Mesothelial cell of epicardium (in vitro differentiated cells): ENCODE data around the gene RAE1. TPM values are rescaled to one million over a fixed set of nuclear protein-coding genes. Genes with fewer than 3 reads are reported as not detected.
A peak's percentile ranks its signal among the peaks of the same experiment; 100 is the strongest.

Experiments used
- DNase-seq, 2 experiments: peaks; one replicate each; pipeline ENCODE4 v3.0.0; 2021; ENCODE audit warnings: low spot score in 2 of 2; ENCODE audit not compliant: unreplicated experiment in 2 of 2
- H3K27ac Mint-ChIP-seq: 2 replicates; pipeline ENCODE4 v1.8.0; 2021; ENCODE audit warnings: mixed read lengths
- H3K27me3 Mint-ChIP-seq: 2 replicates; pipeline ENCODE4 v1.8.0; 2021; ENCODE audit warnings: low read depth, mixed read lengths
- H3K36me3 Mint-ChIP-seq: 2 replicates; pipeline ENCODE4 v1.8.0; 2021; ENCODE audit warnings: mixed read lengths
- H3K4me1 Mint-ChIP-seq: 2 replicates; pipeline ENCODE4 v1.8.0; 2021; ENCODE audit warnings: mixed read lengths
- H3K4me3 Mint-ChIP-seq: 2 replicates; pipeline ENCODE4 v1.8.0; 2021; ENCODE audit warnings: mild to moderate bottlenecking, moderate library complexity, mixed read lengths
- H3K9me3 Mint-ChIP-seq: 2 replicates; pipeline ENCODE4 v1.8.0; 2021; ENCODE audit warnings: mixed read lengths
- CTCF ChIP-seq: fragments of 200-600 bp; sonication (generic); IDR thresholded peaks from one replicate; pipeline ENCODE4 v1.5.0; 2021; ENCODE audit warnings: antibody characterized with exemption; ENCODE audit not compliant: unreplicated experiment
- total RNA-seq: library from RNA; stranded (reverse); gene quantifications from 3 replicates; pipeline ENCODE4 v1.2.1, GENCODE V29; 2021

RAE1 gene
- total RNA-seq, 1 donor from 2014 or later = 44.4 TPM

- no peaks in the 10 kb centered on the region for H3K36me3 Mint-ChIP-seq
- TF ChIP-seq CTCF = no peak
- no peaks in the 10 kb centered on the region for H3K9me3 Mint-ChIP-seq
- no peak overlapping the region for H3K27ac Mint-ChIP-seq
- peaks cover 16% of the 10 kb centered on the region for H3K4me1 Mint-ChIP-seq
- no peak for DNase-seq
- H3K4me3 Mint-ChIP-seq = no peak overlapping the region
- no peaks in the 10 kb centered on the region for H3K27me3 Mint-ChIP-seq
Measured at GRCh38 chr20:57387463-57387862, 36.4 kb downstream of the RAE1 start.

- H3K9me3 Mint-ChIP-seq = no peaks in the 10 kb centered on the region
- H3K27me3 Mint-ChIP-seq = no peaks in the 10 kb centered on the region
- no peak overlapping the region for H3K27ac Mint-ChIP-seq
- H3K36me3 Mint-ChIP-seq = no peaks in the 10 kb centered on the region
- H3K4me3 Mint-ChIP-seq = no peak overlapping the region
- TF ChIP-seq CTCF = no peak
- peaks cover 21% of the 10 kb centered on the region for H3K4me1 Mint-ChIP-seq
- no peak for DNase-seq
Measured at GRCh38 chr20:57387945-57388371, 36.9 kb downstream of the RAE1 start.

- Mint-ChIP-seq H3K4me3 (peak overlapping the region; percentile 49), H3K4me1 (peaks cover 30% of the 10 kb centered on the region), H3K27me3 (no peaks in the 10 kb centered on the region), H3K36me3 (peaks cover 2% of the 10 kb centered on the region), H3K27ac (peak overlapping the region; percentile 67), H3K9me3 (no peaks in the 10 kb centered on the region)
- no peak for TF ChIP-seq CTCF
- DNase-seq = peak in 1 of 2 experiments; percentile 57
Measured at GRCh38 chr20:57388953-57389694, 38.1 kb downstream of the RAE1 start.

- Mint-ChIP-seq H3K27ac (peak overlapping the region; percentile 67), H3K36me3 (peaks cover 2% of the 10 kb centered on the region), H3K4me3 (peak overlapping the region; percentile 66), H3K9me3 (no peaks in the 10 kb centered on the region), H3K4me1 (peaks cover 30% of the 10 kb centered on the region), H3K27me3 (no peaks in the 10 kb centered on the region)
- DNase-seq = no peak
- TF ChIP-seq CTCF = no peak
Measured at GRCh38 chr20:57389695-57390603, 38.9 kb downstream of the RAE1 start.

DNA sequence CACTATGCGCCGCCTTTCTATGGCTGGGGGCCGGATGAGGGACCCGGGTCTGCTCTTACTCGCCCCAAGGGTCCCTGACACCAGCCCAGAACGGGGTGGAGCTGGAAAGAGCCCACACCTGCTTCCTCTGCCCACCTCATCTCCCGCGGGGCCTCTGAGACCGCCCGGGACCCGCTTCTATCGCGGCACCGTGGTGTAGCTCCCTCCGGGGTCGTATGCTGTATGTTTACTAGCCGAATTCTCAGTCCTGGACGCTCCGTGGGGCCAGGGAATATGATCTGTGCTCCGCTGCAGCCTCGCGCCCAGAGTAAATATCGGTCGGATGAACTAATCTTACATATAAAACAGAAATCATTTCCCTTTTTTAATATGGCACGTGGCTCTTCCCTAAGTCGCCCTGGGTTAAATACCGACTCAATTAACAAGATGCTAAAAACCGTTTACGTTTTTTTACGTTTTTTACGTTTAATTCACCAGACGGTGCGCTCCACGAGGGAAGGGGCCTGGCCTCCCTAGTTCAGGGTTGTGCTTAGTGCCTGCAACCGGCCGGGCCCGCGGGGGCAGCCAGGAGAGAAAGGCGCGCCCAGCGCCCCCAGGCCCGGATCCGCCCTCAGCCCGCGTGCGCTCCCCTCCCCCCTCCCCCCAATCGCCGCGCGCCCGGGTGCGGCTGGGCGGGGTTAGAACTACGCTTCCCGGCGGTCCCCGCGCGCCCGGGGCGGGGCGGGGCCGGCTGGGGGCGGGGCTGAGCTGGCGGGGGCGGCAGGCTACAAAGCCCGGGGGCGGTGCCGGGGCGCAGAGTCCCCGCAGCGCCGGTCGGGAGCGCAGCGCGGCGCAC lies 39.8 kb downstream of the RAE1 start, which contains the start of gene RBM38:
Gene RBM38, plus strand, starts transcription at position 793 of the 835 bp plus-strand sequence. CDS start 186 bp downstream, outside the sequence.
- TF ChIP-seq CTCF = no peak
- Mint-ChIP-seq H3K4me3 (peak within 1 kb of the TSS; percentile 83), H3K4me1 (peaks cover 30% of the 10 kb centered on the region), H3K36me3 (peaks cover 4% of the 10 kb centered on the region), H3K27me3 (no peaks in the 10 kb centered on the region), H3K27ac (peak within 1 kb of the TSS; percentile 88), H3K9me3 (no peaks in the 10 kb centered on the region)
- peak; percentile 68 to 74 for DNase-seq
